Measurements from ENCODE around the gene SATB1. TPM values are rescaled to one million over a fixed set of nuclear protein-coding genes. Genes with fewer than 3 reads are reported as not detected.

The SATB1 gene
- total RNA-seq, 1 donor from 2014 or later, result 7.7 TPM

- Histone ChIP-seq H3K4me3 (no peak overlapping the region), H3K27me3 (no peaks in the 10 kb centered on the region), H3K4me1 (no peaks in the 10 kb centered on the region), H3K36me3 (no peaks in the 10 kb centered on the region), H3K9me3 (no peaks in the 10 kb centered on the region), H3K27ac (no peak overlapping the region)
- DNase-seq (ENCODE audit: low spot score in 2 of 2), result no peak
- intact Hi-C loops (cut with DNase I), result no loop called here
- TF ChIP-seq CTCF (IDR thresholded peaks at IDR 0.05), result no peak
Observed at GRCh38 chr3:18366258-18366657, 58.9 kb downstream of the SATB1 start.

- intact Hi-C loops (cut with DNase I), result no loop called here
- Histone ChIP-seq H3K9me3 (no peaks in the 10 kb centered on the region), H3K27me3 (no peaks in the 10 kb centered on the region), H3K4me1 (no peaks in the 10 kb centered on the region), H3K36me3 (no peaks in the 10 kb centered on the region), H3K4me3 (no peak overlapping the region), H3K27ac (no peak overlapping the region)
- no peak for TF ChIP-seq CTCF (IDR thresholded peaks at IDR 0.05)
- no peak for DNase-seq (ENCODE audit: low spot score in 2 of 2)
Observed at GRCh38 chr3:18363338-18363737, 61.8 kb downstream of the SATB1 start.

- TF ChIP-seq CTCF (IDR thresholded peaks at IDR 0.05), result no peak
- Histone ChIP-seq H3K4me3 (no peak overlapping the region), H3K27me3 (no peaks in the 10 kb centered on the region), H3K4me1 (peaks cover 0 to 5% of the 10 kb centered on the region in 2 donors), H3K36me3 (no peaks in the 10 kb centered on the region), H3K9me3 (no peaks in the 10 kb centered on the region), H3K27ac (no peak overlapping the region)
- DNase-seq (ENCODE audit: low spot score in 2 of 2), result no peak
- intact Hi-C loops (cut with DNase I), result no loop called here
Observed at GRCh38 chr3:18357747-18358146, 67.4 kb downstream of the SATB1 start.

- Histone ChIP-seq H3K9me3 (no peaks in the 10 kb centered on the region), H3K4me1 (peaks cover 0 to 5% of the 10 kb centered on the region in 2 donors), H3K36me3 (no peaks in the 10 kb centered on the region), H3K27me3 (no peaks in the 10 kb centered on the region), H3K4me3 (no peak overlapping the region), H3K27ac (no peak overlapping the region)
- no peak for DNase-seq (ENCODE audit: low spot score in 2 of 2)
- intact Hi-C loops (cut with DNase I), result no loop called here
- no peak for TF ChIP-seq CTCF (IDR thresholded peaks at IDR 0.05)
Observed at GRCh38 chr3:18355832-18356231, 69.3 kb downstream of the SATB1 start.

- no peak for TF ChIP-seq CTCF (IDR thresholded peaks at IDR 0.05)
Observed at GRCh38 chr3:18354701-18355100, 70.4 kb downstream of the SATB1 start.

More at GRCh38 chr3:18354701-18355100, 70.4 kb downstream of the SATB1 start:
- Histone ChIP-seq H3K4me3 (no peak overlapping the region), H3K9me3 (no peaks in the 10 kb centered on the region), H3K27me3 (no peaks in the 10 kb centered on the region), H3K4me1 (peaks cover 0 to 5% of the 10 kb centered on the region in 2 donors), H3K27ac (no peak overlapping the region), H3K36me3 (peaks cover 0 to 1% of the 10 kb centered on the region in 2 donors)
- intact Hi-C loops (cut with DNase I), result no loop called here
- no peak for DNase-seq (ENCODE audit: low spot score in 2 of 2)

Measured in ascending aorta (tissue), 2 donors.